Caco-2 (cell line): ENCODE data around the gene EPGN. TPM values are rescaled to one million over a fixed set of nuclear protein-coding genes. Genes with fewer than 3 reads are reported as not detected.

Source experiments
- BruUV-seq: library from RNA; stranded (reverse); fragments of 400-500 nt; replicated peaks from 2 replicates; lab custom pipeline; 2021; lab: Mats Ljungman, UMichigan
- CTCF ChIA-PET: fragments of 300-600 bp; sonication (Branson Sonifier 250); formaldehyde crosslinking; loops from one replicate; lab custom pipeline; 2022; ENCODE audit warnings: antibody characterized with exemption; lab: Charles Lee
- POLR2A ChIA-PET: fragments of 300-600 bp; sonication (Branson Sonifier 250); formaldehyde crosslinking; loops from one replicate; lab custom pipeline; 2022; ENCODE audit warnings: antibody characterized with exemption; lab: Charles Lee
- DNase-seq, 2 experiments: peaks; one replicate each; pipeline versions ENCODE4 v3.0.0 to v3.0.0-alpha.2; 2020 to 2022
- H3K27me3 ChIP-seq: replicated peaks from 2 replicates; pipeline ENCODE4 v1.6.0; 2011; ENCODE audit warnings: low read length; ENCODE audit not compliant: control insufficient read depth, insufficient read depth
- H3K36me3 ChIP-seq: 2 replicates; pipeline ENCODE4 v1.5.1; 2011; ENCODE audit warnings: low read length; ENCODE audit not compliant: control insufficient read depth, insufficient read depth
- H3K4me1 ChIP-seq: fragments of 250-450 bp; sonication (Bioruptor Pico); 2 replicates; pipeline ENCODE4 v1.5.1; 2020; ENCODE audit warnings: mild to moderate bottlenecking
- H3K4me3 ChIP-seq: 2 replicates; pipeline ENCODE4 v1.5.1; 2011; ENCODE audit warnings: low read depth, mild to moderate bottlenecking, control low read depth, low read length
- H3K9me3 ChIP-seq: fragments of 250-450 bp; sonication (Bioruptor Pico); 2 replicates; pipeline ENCODE4 v1.5.1; 2020; ENCODE audit warnings: mild to moderate bottlenecking, moderate library complexity
- H3K27ac Mint-ChIP-seq: one replicate; pipeline ENCODE4 v1.8.0; 2022; ENCODE audit warnings: mixed read lengths; ENCODE audit not compliant: unreplicated experiment
- H3K27me3 Mint-ChIP-seq: one replicate; pipeline ENCODE4 v1.8.0; 2022; ENCODE audit warnings: mixed read lengths; ENCODE audit not compliant: insufficient read depth, unreplicated experiment
- H3K36me3 Mint-ChIP-seq: one replicate; pipeline ENCODE4 v1.8.0; 2022; ENCODE audit warnings: mild to moderate bottlenecking, mixed read lengths; ENCODE audit not compliant: insufficient read depth, unreplicated experiment
- H3K4me1 Mint-ChIP-seq: one replicate; pipeline ENCODE4 v1.8.0; 2022; ENCODE audit warnings: low read depth, mixed read lengths; ENCODE audit not compliant: unreplicated experiment
- H3K4me3 Mint-ChIP-seq: one replicate; pipeline ENCODE4 v1.8.0; 2022; ENCODE audit warnings: mild to moderate bottlenecking, moderate library complexity, mixed read lengths; ENCODE audit not compliant: unreplicated experiment
- H3K9me3 Mint-ChIP-seq: one replicate; pipeline ENCODE4 v1.8.0; 2022; ENCODE audit warnings: mixed read lengths; ENCODE audit not compliant: unreplicated experiment
- intact Hi-C: fragments of 100-400 bp; cut with micrococcal nuclease; formaldehyde crosslinking; loops from one replicate; pipeline ENCODE4 v1.10.0; 2022; ENCODE audit not compliant: unreplicated experiment
- total RNA-seq: library from RNA; stranded (reverse); gene quantifications from 2 replicates; pipeline ENCODE4 v1.2.3, GENCODE V29; 2022
- TF ChIP-seq, protein P1 (sequence below), 2 experiments: fragments of 200-600 bp in 1 of 2; IDR thresholded peaks; 1 replicate in 1 of 2; 2 replicates in 1 of 2; pipeline versions ENCODE4 v1.5.1 to v1.8.0; 2011 to 2022; ENCODE audit warnings: antibody characterized with exemption in 1 of 2, control low read depth in 1 of 2, inconsistent platforms in 1 of 2, low read depth in 1 of 2, low read length in 1 of 2, mild to moderate bottlenecking in 1 of 2, moderate library complexity in 1 of 2; ENCODE audit not compliant: insufficient read depth in 1 of 2, severe bottlenecking in 1 of 2, unreplicated experiment in 1 of 2

The EPGN gene
- total RNA-seq, 1 experiment from 2014 or later: not detected

- DNase-seq: no peak
- intact Hi-C loops: no loop called here
- TF ChIP-seq, protein P1, sequence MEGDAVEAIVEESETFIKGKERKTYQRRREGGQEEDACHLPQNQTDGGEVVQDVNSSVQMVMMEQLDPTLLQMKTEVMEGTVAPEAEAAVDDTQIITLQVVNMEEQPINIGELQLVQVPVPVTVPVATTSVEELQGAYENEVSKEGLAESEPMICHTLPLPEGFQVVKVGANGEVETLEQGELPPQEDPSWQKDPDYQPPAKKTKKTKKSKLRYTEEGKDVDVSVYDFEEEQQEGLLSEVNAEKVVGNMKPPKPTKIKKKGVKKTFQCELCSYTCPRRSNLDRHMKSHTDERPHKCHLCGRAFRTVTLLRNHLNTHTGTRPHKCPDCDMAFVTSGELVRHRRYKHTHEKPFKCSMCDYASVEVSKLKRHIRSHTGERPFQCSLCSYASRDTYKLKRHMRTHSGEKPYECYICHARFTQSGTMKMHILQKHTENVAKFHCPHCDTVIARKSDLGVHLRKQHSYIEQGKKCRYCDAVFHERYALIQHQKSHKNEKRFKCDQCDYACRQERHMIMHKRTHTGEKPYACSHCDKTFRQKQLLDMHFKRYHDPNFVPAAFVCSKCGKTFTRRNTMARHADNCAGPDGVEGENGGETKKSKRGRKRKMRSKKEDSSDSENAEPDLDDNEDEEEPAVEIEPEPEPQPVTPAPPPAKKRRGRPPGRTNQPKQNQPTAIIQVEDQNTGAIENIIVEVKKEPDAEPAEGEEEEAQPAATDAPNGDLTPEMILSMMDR (IDR thresholded peaks at IDR 0.05; ENCODE audit: insufficient read depth in 1 of 2, low read depth in 1 of 2, low read length in 1 of 2, severe bottlenecking in 1 of 2, unreplicated experiment in 1 of 2): no peak
- POLR2A ChIA-PET: no interaction called here
- BruUV-seq: no TSS peak
- CTCF ChIA-PET: no interaction called here
- no peak overlapping the region for H3K27ac Mint-ChIP-seq
- no peaks in the 10 kb centered on the region for H3K36me3 Mint-ChIP-seq
- no peak overlapping the region for H3K4me3 Mint-ChIP-seq
- no peak overlapping the region for H3K4me3 ChIP-seq
- H3K36me3 ChIP-seq: no peaks in the 10 kb centered on the region
- H3K9me3 Mint-ChIP-seq: no peaks in the 10 kb centered on the region
- H3K9me3 ChIP-seq: no peaks in the 10 kb centered on the region
- no peaks in the 10 kb centered on the region for H3K4me1 Mint-ChIP-seq
- no peaks in the 10 kb centered on the region for H3K27me3 ChIP-seq
- no peaks in the 10 kb centered on the region for H3K27me3 Mint-ChIP-seq
- no peaks in the 10 kb centered on the region for H3K4me1 ChIP-seq
These were observed 40.2 kb upstream of the EPGN start for GRCh38 chr4:74267998-74268606.

DNA sequence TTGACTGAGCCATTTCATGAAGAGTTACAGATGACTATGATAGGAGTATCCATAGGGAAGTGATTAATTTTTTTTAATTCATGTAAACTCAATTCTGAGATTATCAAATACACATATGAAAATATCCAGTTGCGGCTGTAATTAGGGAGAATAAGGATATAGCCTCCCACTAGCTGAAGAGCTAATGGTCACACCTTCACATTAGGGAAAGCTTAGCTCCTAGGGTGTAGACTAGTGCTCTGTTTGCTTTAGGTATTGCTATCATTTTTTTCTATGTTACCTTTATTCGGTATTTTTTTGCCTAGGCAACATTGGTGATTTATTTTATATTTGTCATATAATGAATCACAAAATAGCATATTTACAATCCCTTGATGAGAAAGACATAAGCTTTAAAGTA, 39.6 kb upstream of the EPGN start:
- H3K9me3 ChIP-seq: no peaks in the 10 kb centered on the region
- Mint-ChIP-seq H3K27ac (no peak overlapping the region), H3K4me1 (no peaks in the 10 kb centered on the region), H3K9me3 (no peaks in the 10 kb centered on the region), H3K27me3 (no peaks in the 10 kb centered on the region), H3K36me3 (no peaks in the 10 kb centered on the region), H3K4me3 (no peak overlapping the region)
- H3K4me1 ChIP-seq: no peaks in the 10 kb centered on the region
- ChIA-PET CTCF (no interaction called here), POLR2A (no interaction called here)
- DNase-seq: no peak
- no peaks in the 10 kb centered on the region for H3K36me3 ChIP-seq
- BruUV-seq: no TSS peak
- H3K4me3 ChIP-seq: no peak overlapping the region
- intact Hi-C loops: no loop called here
- H3K27me3 ChIP-seq: no peaks in the 10 kb centered on the region
- TF ChIP-seq, protein P1 (IDR thresholded peaks at IDR 0.05; ENCODE audit: insufficient read depth in 1 of 2, low read depth in 1 of 2, low read length in 1 of 2, severe bottlenecking in 1 of 2, unreplicated experiment in 1 of 2): no peak

- no peaks in the 10 kb centered on the region for H3K36me3 Mint-ChIP-seq
- no peaks in the 10 kb centered on the region for H3K27me3 ChIP-seq
- no peak overlapping the region for H3K4me3 ChIP-seq
- H3K4me1 Mint-ChIP-seq: peaks cover 11% of the 10 kb centered on the region
- no peaks in the 10 kb centered on the region for H3K4me1 ChIP-seq
- no TSS peak for BruUV-seq
- intact Hi-C loops: no loop called here
- no peaks in the 10 kb centered on the region for H3K9me3 Mint-ChIP-seq
- no peaks in the 10 kb centered on the region for H3K9me3 ChIP-seq
- no peak for DNase-seq
- TF ChIP-seq, protein P1 (IDR thresholded peaks at IDR 0.05; ENCODE audit: insufficient read depth in 1 of 2, low read depth in 1 of 2, low read length in 1 of 2, severe bottlenecking in 1 of 2, unreplicated experiment in 1 of 2): no peak
- no peak overlapping the region for H3K4me3 Mint-ChIP-seq
- H3K36me3 ChIP-seq: no peaks in the 10 kb centered on the region
- ChIA-PET CTCF (no interaction called here), POLR2A (no interaction called here)
- H3K27ac Mint-ChIP-seq: no peak overlapping the region
- H3K27me3 Mint-ChIP-seq: no peaks in the 10 kb centered on the region
These were observed 29.8 kb upstream of the EPGN start for GRCh38 chr4:74278490-74278889.
